ENCODE data around the gene MYO18A.

DNA sequence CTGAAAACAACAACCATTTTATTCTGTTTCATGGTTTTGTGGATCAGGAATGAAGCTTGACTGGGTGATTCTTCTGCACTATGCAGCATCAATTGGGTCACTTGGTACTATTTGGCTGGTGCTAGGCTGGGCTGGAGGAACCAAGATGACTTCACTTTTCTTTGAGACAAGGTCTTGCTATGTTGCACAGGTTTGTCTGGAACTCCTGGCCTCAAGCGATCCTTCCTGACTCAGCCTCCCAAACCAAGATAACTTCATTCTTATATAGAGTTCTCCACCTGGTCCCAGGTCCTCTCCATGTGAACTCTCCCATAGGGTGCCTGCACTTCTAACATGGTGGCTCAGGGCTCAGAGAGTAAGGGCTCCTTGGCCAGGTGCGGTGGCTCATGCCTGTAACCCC lies 139.1 kb downstream of the MYO18A start:
- TF ChIP-seq, protein P1, sequence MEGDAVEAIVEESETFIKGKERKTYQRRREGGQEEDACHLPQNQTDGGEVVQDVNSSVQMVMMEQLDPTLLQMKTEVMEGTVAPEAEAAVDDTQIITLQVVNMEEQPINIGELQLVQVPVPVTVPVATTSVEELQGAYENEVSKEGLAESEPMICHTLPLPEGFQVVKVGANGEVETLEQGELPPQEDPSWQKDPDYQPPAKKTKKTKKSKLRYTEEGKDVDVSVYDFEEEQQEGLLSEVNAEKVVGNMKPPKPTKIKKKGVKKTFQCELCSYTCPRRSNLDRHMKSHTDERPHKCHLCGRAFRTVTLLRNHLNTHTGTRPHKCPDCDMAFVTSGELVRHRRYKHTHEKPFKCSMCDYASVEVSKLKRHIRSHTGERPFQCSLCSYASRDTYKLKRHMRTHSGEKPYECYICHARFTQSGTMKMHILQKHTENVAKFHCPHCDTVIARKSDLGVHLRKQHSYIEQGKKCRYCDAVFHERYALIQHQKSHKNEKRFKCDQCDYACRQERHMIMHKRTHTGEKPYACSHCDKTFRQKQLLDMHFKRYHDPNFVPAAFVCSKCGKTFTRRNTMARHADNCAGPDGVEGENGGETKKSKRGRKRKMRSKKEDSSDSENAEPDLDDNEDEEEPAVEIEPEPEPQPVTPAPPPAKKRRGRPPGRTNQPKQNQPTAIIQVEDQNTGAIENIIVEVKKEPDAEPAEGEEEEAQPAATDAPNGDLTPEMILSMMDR (IDR thresholded peaks at IDR 0.05; ENCODE audit: poor library complexity), result no peak
- TF ChIP-seq EZH2phosphoT487 (IDR thresholded peaks at IDR 0.05; ENCODE audit: low read depth, severe bottlenecking, unreplicated experiment) (no peak), EZH2 (IDR thresholded peaks at IDR 0.05; ENCODE audit: borderline replicate concordance) (no peak)
